ENCODE results near the gene KCNIP1.

DNA sequence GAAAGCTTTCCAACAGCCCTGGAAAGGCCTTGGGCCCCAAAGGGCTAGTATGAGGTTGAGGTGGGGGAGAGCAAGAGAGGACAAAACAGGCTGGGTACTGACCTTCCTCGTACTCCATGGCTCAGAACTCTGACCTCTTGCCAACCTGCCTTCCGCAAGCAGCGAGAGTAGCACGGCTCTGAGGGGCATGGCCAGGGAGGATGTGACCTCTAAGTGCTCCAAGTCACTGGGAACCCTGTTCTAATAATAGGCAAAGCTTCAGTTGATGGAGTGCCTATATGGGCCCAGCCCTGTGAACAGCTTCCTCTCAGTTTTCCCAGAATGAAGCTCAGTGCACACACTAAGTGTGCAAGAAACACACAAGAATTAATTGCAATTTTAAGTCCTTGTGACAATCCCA, 152.1 kb downstream of the KCNIP1 start:
- TF ChIP-seq, protein P1, sequence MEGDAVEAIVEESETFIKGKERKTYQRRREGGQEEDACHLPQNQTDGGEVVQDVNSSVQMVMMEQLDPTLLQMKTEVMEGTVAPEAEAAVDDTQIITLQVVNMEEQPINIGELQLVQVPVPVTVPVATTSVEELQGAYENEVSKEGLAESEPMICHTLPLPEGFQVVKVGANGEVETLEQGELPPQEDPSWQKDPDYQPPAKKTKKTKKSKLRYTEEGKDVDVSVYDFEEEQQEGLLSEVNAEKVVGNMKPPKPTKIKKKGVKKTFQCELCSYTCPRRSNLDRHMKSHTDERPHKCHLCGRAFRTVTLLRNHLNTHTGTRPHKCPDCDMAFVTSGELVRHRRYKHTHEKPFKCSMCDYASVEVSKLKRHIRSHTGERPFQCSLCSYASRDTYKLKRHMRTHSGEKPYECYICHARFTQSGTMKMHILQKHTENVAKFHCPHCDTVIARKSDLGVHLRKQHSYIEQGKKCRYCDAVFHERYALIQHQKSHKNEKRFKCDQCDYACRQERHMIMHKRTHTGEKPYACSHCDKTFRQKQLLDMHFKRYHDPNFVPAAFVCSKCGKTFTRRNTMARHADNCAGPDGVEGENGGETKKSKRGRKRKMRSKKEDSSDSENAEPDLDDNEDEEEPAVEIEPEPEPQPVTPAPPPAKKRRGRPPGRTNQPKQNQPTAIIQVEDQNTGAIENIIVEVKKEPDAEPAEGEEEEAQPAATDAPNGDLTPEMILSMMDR (IDR thresholded peaks at IDR 0.05) = no peak
- TF ChIP-seq POLR2A (IDR thresholded peaks at IDR 0.05) (no peak), EP300 (IDR thresholded peaks at IDR 0.05; ENCODE audit: low read depth) (no peak)

Data from transverse colon (tissue), 3 donors.